SKM-1 treated with dmso at 0.1 percent for 144 hours (cell line): Measurements from ENCODE around the gene MRPL21.
"Not testable (repeated sequence)": the region's sequence is repeated elsewhere in the genome, so short reads cannot be mapped to it uniquely, and the experiment has no call there.

Experiments used
- DNase-seq: peaks from one replicate; lab custom pipeline; 2025; ENCODE audit not compliant: unreplicated experiment; lab: John Stamatoyannopoulos, UW

The MRPL21 gene

DNA sequence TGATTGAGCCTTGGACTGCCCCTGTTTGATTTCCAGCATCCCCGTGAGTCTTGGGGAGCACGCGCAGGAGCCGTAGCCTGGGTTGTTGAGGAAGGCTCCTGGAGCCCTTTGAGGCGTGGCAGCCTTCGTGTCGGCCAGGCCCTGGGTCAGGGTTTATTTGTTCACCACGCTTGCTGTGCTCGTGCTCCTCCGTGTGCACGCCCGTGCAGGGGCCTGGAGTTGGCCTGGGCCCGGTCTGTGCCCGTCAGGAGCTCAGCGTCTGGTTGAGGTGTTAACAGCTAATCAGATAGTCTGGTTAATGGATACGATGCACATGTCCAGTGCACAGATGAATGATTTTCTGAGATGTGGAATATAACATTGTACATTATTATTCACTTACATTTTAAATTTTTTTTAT is 8.1 kb upstream of the MRPL21 start:
- no peak for DNase-seq

DNA sequence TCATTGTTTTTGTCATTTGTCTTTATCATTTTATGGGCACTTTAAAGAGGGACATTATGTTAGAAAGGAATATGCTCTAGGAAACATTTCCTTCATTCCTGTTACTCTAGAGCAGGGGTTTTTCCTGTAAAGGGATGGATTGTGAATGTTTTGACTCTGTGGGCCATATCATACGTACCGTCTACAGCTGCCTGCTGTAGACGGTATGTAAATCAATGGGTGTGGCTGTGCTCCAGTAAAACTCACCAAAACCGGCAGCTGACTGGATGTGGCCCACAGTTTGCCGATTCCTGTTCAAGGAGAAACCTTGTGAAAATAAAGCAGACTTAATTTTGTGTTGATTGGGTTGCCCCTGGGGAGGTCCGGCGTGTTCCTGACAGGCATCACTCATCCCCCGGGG is 7.3 kb upstream of the MRPL21 start:
- no peak for DNase-seq

GRCh38 chr11:68908273-68908672 is 4.6 kb upstream of the MRPL21 start:
- no peak for DNase-seq

GRCh38 chr11:68905421-68906360 is 2.1 kb upstream of the MRPL21 start:
- no peak for DNase-seq

- DNase-seq: no peak
These were observed 716 bp upstream of the MRPL21 start for GRCh38 chr11:68904248-68904847.

DNA sequence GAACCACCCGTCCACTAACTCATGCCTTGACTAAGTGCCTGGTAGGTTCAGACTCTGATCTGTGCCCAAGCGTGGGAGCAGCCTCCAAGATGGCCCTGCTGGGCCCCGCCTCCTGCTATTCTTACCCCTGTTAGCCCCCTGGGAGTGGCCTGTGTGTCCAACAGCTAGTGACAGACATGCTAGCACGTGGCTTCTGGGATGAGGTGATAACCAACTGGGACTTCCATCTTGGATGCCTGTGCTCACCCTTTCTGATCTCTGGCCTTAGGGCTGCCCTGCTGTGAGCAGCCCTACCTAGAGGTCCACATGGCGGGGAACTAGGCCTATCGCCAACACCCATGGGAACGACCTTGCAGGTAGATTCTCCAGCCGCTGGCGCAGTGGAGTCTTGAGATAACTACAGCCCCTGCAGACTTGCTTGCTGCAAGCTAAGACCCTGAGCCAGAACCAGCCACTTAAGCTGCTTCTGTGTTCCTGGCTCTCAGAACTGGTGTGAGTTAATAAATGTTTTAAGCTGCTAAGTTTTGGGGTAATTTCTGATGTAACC is 2.7 kb downstream of the MRPL21 start:
- no peak for DNase-seq

DNA sequence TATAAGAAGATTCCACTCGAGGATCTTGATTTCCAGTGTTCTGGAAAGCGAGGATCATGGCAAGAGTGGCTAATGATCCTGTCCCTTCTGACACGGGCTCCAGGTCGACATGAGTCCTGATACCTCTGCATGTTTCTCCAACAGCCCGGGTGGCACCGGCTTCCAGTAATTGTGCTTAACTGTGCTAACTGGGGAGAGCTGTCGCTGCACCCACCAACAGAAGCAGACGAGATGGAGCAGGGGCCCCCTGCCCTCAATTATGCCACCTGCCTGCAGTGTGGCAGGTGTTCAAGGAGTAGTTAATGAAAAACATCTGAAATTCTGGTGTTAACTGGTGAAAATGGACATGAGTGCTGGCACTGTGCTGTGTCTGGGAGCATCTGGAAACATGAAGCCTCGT is 6.2 kb downstream of the MRPL21 start:
- no peak for DNase-seq

DNA sequence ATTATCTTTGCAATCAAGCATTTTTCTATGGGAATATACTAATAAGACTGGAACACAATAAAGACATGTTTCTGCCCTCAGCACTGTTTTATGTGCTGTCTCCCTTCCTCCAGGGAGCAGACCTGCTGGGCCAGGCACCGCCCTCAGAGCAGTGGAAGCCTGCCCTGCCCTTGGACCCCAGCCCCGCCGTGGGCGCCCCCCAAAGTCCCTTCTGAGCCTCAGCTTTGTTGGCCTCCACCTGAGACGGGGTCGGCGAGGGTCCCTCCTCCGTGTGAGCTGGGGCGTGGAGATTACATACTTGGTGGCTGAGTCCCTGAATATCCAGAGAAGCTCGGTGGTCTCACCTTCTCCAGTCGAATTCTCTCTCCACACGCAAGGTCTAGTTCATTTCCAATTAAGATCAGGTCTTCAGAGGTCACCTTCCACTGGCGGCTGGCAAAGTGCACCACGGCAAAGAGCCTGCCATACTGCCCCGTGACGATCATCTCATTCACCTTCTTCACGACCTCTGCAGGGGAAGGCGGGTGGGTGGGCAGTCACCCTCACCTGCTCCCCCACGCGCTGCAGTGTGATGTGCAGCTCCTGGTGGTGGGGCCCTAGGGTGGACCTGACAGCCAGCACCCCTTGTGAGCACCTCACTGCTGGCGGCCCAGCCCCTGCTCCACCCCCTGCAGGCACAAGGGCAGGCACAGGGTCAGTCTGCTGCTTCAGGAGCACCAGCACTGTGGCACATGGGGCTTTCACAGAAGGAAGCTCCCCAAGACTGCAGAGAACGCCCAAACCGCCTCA is 7.3 kb downstream of the MRPL21 start:
- DNase-seq: no peak

DNA sequence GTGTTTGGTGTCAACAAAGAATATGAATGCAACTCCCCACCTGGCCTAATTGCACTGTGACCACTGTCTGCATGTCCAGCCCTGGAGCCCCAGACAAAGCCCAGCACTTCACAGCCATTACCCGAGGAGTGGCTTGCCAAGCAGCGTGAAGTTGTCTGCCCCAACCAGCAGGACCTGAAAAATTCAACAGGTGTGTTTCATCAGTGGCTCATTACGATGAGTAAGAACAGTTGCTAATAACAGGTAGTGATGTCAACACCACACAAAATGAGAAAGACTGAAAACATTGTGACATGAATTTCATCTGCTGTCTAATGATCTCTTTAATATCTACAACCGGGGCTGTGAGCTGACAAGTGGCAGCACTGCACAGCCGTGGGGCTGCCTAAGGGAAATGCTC is 10.3 kb downstream of the MRPL21 start:
- no peak for DNase-seq

- no peak for DNase-seq
These were observed 11.1 kb downstream of the MRPL21 start for GRCh38 chr11:68892576-68892975.

GRCh38 chr11:68891351-68891948 is 12.2 kb downstream of the MRPL21 start:
- no peak for DNase-seq

GRCh38 chr11:68890490-68891231 is 13.0 kb downstream of the MRPL21 start:
- DNase-seq: no peak

- no peak for DNase-seq
These were observed 13.6 kb downstream of the MRPL21 start for GRCh38 chr11:68889948-68890446.

DNA sequence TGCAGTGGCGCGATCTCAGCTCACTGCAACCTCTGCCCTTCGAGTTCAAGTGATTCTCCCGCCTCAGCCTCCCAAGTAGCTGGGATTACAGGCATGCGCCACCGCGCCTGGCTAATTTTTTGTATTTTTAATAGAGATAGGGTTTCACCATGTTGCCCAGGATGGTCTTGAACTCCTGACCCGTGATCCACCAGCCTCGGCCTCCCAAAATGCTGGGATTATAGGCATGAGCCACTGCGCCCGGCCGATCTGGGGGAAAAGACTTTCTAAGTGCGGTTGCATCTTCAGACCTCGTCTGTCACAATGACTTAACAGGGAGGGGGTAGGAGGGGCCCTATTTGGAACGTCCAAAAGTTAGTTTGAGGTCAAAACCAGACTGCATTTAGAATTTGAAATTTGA is 18.8 kb downstream of the MRPL21 start:
- DNase-seq: not testable (repeated sequence)

GRCh38 chr11:68882391-68882790 is 21.2 kb downstream of the MRPL21 start:
- DNase-seq: no peak

DNA sequence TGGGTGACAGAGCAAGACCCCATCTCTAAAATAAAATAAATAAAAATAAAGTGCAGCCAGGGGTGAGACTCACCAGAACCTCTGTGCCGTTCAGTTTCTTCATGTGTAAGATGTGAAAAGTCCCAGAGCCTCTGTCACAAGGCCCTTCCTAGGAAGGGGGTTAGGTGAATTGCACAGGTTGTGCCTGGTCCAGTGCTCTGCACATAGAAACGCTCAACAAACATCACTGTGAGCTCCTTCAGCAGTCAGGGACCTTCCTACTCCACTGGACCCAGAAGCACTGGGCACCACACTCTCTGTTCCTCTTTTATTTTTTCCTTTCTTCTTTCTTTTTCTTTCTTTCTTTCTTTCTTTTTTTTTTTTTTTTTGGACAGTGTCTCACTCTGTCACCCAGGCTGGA is 22.3 kb downstream of the MRPL21 start:
- no peak for DNase-seq

GRCh38 chr11:68880851-68881250 is 22.8 kb downstream of the MRPL21 start:
- no peak for DNase-seq

DNA sequence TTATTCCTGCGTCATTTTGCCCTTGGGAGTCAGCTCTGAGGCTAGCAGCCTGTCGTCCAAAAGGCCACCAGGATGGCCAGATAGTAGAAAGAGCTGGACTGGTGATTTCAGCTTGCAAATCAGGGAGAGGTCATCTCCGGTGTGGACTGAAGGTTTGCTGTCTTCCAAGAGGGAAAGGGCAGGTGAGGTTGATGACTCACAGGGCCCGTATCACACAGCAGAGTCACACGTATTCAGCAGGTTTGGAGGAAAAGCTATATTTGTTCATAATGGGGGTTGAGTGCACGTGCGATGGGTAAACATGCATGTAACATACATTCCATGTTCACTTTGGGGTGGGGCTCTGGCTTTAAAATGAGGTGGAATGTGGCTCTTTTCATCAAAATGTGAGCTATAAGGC is 25.6 kb downstream of the MRPL21 start:
- DNase-seq: no peak

DNA sequence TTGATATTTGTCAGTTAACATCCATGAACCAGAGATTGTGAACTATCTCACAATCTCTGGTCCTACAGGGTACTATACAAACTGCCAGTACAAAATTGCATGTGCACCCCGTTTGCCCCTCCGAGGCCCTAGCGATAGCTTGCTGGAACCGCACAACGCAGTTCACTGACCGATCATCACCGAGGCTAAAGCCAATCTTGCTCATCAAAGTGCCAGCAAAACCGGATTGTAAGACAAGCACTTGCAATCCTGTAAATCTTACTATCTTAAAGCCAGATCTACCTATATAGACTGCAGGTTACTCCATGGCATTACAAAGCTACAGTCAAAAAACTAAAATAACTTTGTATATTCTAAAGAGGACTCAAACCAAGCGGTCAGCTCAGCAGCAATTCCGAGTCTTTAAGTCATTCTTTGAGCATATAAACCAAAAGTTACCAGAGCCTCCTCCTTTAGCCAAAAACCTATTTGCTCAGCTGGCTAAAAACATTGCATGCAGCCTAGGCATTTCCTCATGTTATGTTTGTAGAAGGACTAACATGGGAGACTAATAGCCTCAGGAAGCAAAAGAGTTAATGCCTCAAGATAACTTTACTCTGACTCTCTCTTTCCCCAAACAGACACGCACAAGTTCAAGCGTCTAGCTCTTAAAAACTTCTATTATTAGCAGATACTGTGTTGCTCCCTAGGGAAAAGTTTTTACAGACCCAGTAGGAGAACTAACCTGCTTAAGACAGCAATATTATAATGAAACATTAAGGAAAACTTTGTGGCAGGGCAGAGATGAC is 31.2 kb downstream of the MRPL21 start:
- DNase-seq: no peak
